T47D (cell line): ENCODE measurements around the gene PSMC3.
"Not testable (repeated sequence)": the region's sequence is repeated elsewhere in the genome, so short reads cannot be mapped to it uniquely, and the experiment has no call there.

Experiments used
- DNase-seq, 2 experiments: peaks; one replicate each; pipeline versions ENCODE4 v3.0.0 to v3.0.0-alpha.2; 2011 to 2012; ENCODE audit warnings: low read depth in 1 of 2, low spot score in 1 of 2
- JUND ChIP-seq: IDR thresholded peaks from 2 replicates; pipeline ENCODE4 v1.6.1; 2012; ENCODE audit warnings: low read depth
- in situ Hi-C: cut with HindIII; loops from 2 replicates; pipeline ENCODE4 v1.10.0; 2016; ENCODE audit warnings: low sequenced_read_pairs, low pct_unique_long_range_greater_than_20kb

PSMC3 gene

GRCh38 chr11:47426062-47426956 lies at the start of gene PSMC3:
PSMC3 (minus strand) TSS chr11:47426439; CDS start chr11:47426279, 160 bp downstream.
- in situ Hi-C loops = no loop called here
- TF ChIP-seq JUND = no peak
- DNase-seq = peak; percentile 86 to 99

GRCh38 chr11:47470671-47471070 lies 44.4 kb upstream of the PSMC3 start:
- in situ Hi-C loops = no loop called here
- TF ChIP-seq JUND = no peak

GRCh38 chr11:47469361-47470179 lies 43.3 kb upstream of the PSMC3 start:
- in situ Hi-C loops = no loop called here
- no peak for DNase-seq
- no peak for TF ChIP-seq JUND

More at GRCh38 chr11:47470671-47471070, 44.4 kb upstream of the PSMC3 start:
- no peak for DNase-seq

- DNase-seq = no peak
- TF ChIP-seq JUND = no peak
- in situ Hi-C loops = no loop called here
Measured at GRCh38 chr11:47468598-47469214, 42.5 kb upstream of the PSMC3 start.

GRCh38 chr11:47467357-47467756 lies 41.1 kb upstream of the PSMC3 start:
- in situ Hi-C loops = no loop called here
- TF ChIP-seq JUND = no peak
- no peak for DNase-seq

GRCh38 chr11:47466701-47467250 lies 40.5 kb upstream of the PSMC3 start:
- no peak for DNase-seq
- TF ChIP-seq JUND = no peak
- in situ Hi-C loops = no loop called here

GRCh38 chr11:47466201-47466600 lies 40.0 kb upstream of the PSMC3 start:
- in situ Hi-C loops = no loop called here
- DNase-seq = no peak
- TF ChIP-seq JUND = no peak

- TF ChIP-seq JUND = no peak
- in situ Hi-C loops = no loop called here
- DNase-seq = no peak
Measured at GRCh38 chr11:47464483-47464882, 38.2 kb upstream of the PSMC3 start.

- TF ChIP-seq JUND = no peak
- in situ Hi-C loops = no loop called here
- no peak for DNase-seq
Measured at GRCh38 chr11:47461876-47462275, 35.6 kb upstream of the PSMC3 start.

- no peak for TF ChIP-seq JUND
- DNase-seq = no peak
- in situ Hi-C loops = no loop called here
Measured at GRCh38 chr11:47460571-47461235, 34.5 kb upstream of the PSMC3 start.

- in situ Hi-C loops = not testable (repeated sequence)
- DNase-seq = peak; percentile 84 to 93
Measured at GRCh38 chr11:47454258-47454671, 28.0 kb upstream of the PSMC3 start.

GRCh38 chr11:47453365-47453764 lies 27.1 kb upstream of the PSMC3 start:
- in situ Hi-C loops = no loop called here
- no peak for TF ChIP-seq JUND
- DNase-seq = peak in 1 of 2 experiments; percentile 39
